Lung (tissue), 12 donors: ENCODE results near the gene HYAL3. TPM values are rescaled to one million over a fixed set of nuclear protein-coding genes. Genes with fewer than 3 reads are reported as not detected.

Source experiments
- ATAC-seq: fragments of 200-7000 bp; cut with Tn5 transposase; one replicate; pipeline ENCODE4 v1.9.1; 2020; ENCODE audit warnings: moderate number of reproducible peaks; ENCODE audit not compliant: insufficient read depth, low FRiP score
- DNase-seq, 3 donors: peaks; one replicate each; pipeline ENCODE4 v3.0.0-alpha.2; 2013 to 2017
- H3K27ac ChIP-seq, 2 donors: one replicate each; pipeline ENCODE4 v1.5.1; 2013; ENCODE audit warnings: mild to moderate bottlenecking in 2 of 2, moderate library complexity in 2 of 2, control low read depth in 1 of 2, inconsistent platforms in 1 of 2, low read depth in 1 of 2, low read length in 1 of 2
- H3K27me3 ChIP-seq, 3 donors: one replicate each; pipeline ENCODE4 v1.5.1; 2013; ENCODE audit warnings: low read length in 2 of 3; ENCODE audit not compliant: control insufficient read depth in 3 of 3, insufficient read depth in 3 of 3
- H3K36me3 ChIP-seq, 4 donors: one replicate each; pipeline ENCODE4 v1.5.1; 2013; ENCODE audit warnings: low read length in 4 of 4, mild to moderate bottlenecking in 1 of 4, moderate library complexity in 1 of 4; ENCODE audit not compliant: control insufficient read depth in 4 of 4, insufficient read depth in 4 of 4
- H3K4me1 ChIP-seq, 5 donors: one replicate each; pipeline ENCODE4 v1.5.1; 2013; ENCODE audit warnings: low read length in 5 of 5, mild to moderate bottlenecking in 2 of 5, moderate library complexity in 1 of 5; ENCODE audit not compliant: control insufficient read depth in 5 of 5, insufficient read depth in 5 of 5
- H3K4me3 ChIP-seq: one replicate; pipeline ENCODE4 v1.5.1; 2013; ENCODE audit warnings: mild to moderate bottlenecking, control low read depth, moderate library complexity
- H3K9ac ChIP-seq, 2 donors: one replicate each; pipeline ENCODE4 v1.5.1; 2013; ENCODE audit warnings: low read length in 2 of 2, control low read depth in 1 of 2; ENCODE audit not compliant: insufficient read depth in 1 of 2
- H3K9me3 ChIP-seq, 4 donors: one replicate each; pipeline ENCODE4 v1.5.1; 2013; ENCODE audit warnings: low read length in 3 of 4, mild to moderate bottlenecking in 1 of 4, moderate library complexity in 1 of 4; ENCODE audit not compliant: control insufficient read depth in 4 of 4, insufficient read depth in 3 of 4
- CTCF ChIP-seq: IDR thresholded peaks from 2 replicates; pipeline ENCODE4 v1.5.1; 2012; ENCODE audit warnings: mild to moderate bottlenecking; ENCODE audit errors: control extremely low read depth, extremely low read depth
- WGBS, 2 donors: extraction: QIAGEN DNeasy Blood & Tissue Kit; methylation state at CpG; one replicate each; pipeline ENCODE4 v1.1.7; 2013; 5-methylcytosine and 5-hydroxymethylcytosine counted together
- polyA plus RNA-seq, 2 donors: library from polyadenylated mRNA; stranded (reverse); fragments of 200-250 nt; gene quantifications; one replicate each; pipeline ENCODE4 v1.2.1, GENCODE V29; 2013
- total RNA-seq, 2 donors: library from RNA; depleted of rRNA in 1 of 2; stranded (reverse); fragments of >200 nt in 1 of 2; gene quantifications; one replicate each; pipeline ENCODE4 v1.2.1, GENCODE V29; 2014 to 2021
- donor health status: control.
- donor health status: control.
- donor health status: Bipolar disorder and iron deficiency.
- donor health status: healthy.
- donor health status: DM: yes; HTN: yes; CAD: no.

HYAL3 gene
- total and polyA plus RNA-seq, 4 donors: 1.4 to 4.9 (median 3.3) TPM

GRCh38 chr3:50345008-50345407 lies 45.8 kb upstream of the HYAL3 start:
- Histone ChIP-seq H3K27ac (no peak overlapping the region), H3K4me3 (no peak overlapping the region)

GRCh38 chr3:50342813-50343633 lies 43.8 kb upstream of the HYAL3 start:
- DNase-seq: no peak
- Histone ChIP-seq H3K9ac (no peak overlapping the region), H3K27ac (no peak overlapping the region), H3K36me3 (peaks cover 0 to 4% (median 2%) of the 10 kb centered on the region in 4 donors), H3K4me3 (no peak overlapping the region), H3K27me3 (peaks cover 0 to 5% (median 0%) of the 10 kb centered on the region in 3 donors), H3K4me1 (peaks cover 0 to 51% (median 14%) of the 10 kb centered on the region in 5 donors), H3K9me3 (no peaks in the 10 kb centered on the region)
- TF ChIP-seq CTCF: no peak
- no peak for ATAC-seq
- WGBS, 2 donors: 88% methylated on average over 13 of the region's 13 CpGs

More at GRCh38 chr3:50345008-50345407, 45.8 kb upstream of the HYAL3 start:
- Histone ChIP-seq H3K4me1 (peaks cover 4 to 41% (median 14%) of the 10 kb centered on the region in 5 donors), H3K36me3 (peaks cover 0 to 14% (median 8%) of the 10 kb centered on the region in 4 donors), H3K9me3 (no peaks in the 10 kb centered on the region), H3K27me3 (peaks cover 0 to 5% (median 0%) of the 10 kb centered on the region in 3 donors), H3K9ac (peak overlapping the region in 1 of 2 donors; percentile 28)
- TF ChIP-seq CTCF: no peak
- DNase-seq: no peak
- 82 to 83% methylated on average over 8 of the region's 8 CpGs for WGBS, 2 donors
- ATAC-seq: no peak

- no peak for ATAC-seq
Observed at GRCh38 chr3:50341996-50342650, 42.9 kb upstream of the HYAL3 start.

More at GRCh38 chr3:50341996-50342650, 42.9 kb upstream of the HYAL3 start:
- Histone ChIP-seq H3K27ac (no peak overlapping the region), H3K27me3 (peaks cover 0 to 5% (median 0%) of the 10 kb centered on the region in 3 donors), H3K4me1 (peaks cover 0 to 53% (median 14%) of the 10 kb centered on the region in 5 donors), H3K9ac (no peak overlapping the region), H3K9me3 (no peaks in the 10 kb centered on the region), H3K4me3 (no peak overlapping the region), H3K36me3 (no peaks in the 10 kb centered on the region)
- DNase-seq: no peak
- no peak for TF ChIP-seq CTCF
- whole genome bisulfite sequencing, 2 donors: 85 to 90% methylated on average over 13 of the region's 13 CpGs
